LNCaP clone FGC (cell line): ENCODE data around the gene DCN.

Experiments
- DNase-seq: peaks from one replicate; pipeline ENCODE4 v3.0.0-alpha.2; 2011; ENCODE audit warnings: low read depth
- H3K4me3 ChIP-seq: 2 replicates; pipeline ENCODE4 v1.5.1; 2011; ENCODE audit warnings: mild to moderate bottlenecking, low read depth, low read length, control low read depth
- TF ChIP-seq, protein P1 (sequence below): IDR thresholded peaks from 2 replicates; pipeline ENCODE4 v1.5.1; 2012; ENCODE audit warnings: mild to moderate bottlenecking; ENCODE audit not compliant: control insufficient read depth, insufficient read depth; ENCODE audit errors: extremely low read depth

The DCN gene

DNA sequence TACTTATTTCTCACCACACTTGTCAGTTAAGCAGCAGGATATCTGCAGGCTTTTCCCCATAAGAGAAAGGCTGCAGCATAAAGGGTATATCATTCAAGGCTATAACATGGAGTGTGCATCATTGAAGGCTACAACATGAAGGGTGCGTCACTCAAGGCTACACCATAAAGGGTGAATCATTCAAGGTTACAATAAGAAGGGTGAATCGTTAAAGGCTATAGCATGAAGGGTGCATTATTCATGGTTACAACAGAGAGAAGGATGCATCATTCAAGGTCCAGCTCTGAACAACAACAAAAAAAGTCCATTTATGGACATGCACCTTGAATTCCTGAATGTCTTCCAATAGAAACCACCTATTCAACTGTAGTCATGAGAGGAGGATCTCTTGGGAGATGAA lies 38.6 kb downstream of the DCN start:
- no peak overlapping the region for H3K4me3 ChIP-seq
- TF ChIP-seq, protein P1, sequence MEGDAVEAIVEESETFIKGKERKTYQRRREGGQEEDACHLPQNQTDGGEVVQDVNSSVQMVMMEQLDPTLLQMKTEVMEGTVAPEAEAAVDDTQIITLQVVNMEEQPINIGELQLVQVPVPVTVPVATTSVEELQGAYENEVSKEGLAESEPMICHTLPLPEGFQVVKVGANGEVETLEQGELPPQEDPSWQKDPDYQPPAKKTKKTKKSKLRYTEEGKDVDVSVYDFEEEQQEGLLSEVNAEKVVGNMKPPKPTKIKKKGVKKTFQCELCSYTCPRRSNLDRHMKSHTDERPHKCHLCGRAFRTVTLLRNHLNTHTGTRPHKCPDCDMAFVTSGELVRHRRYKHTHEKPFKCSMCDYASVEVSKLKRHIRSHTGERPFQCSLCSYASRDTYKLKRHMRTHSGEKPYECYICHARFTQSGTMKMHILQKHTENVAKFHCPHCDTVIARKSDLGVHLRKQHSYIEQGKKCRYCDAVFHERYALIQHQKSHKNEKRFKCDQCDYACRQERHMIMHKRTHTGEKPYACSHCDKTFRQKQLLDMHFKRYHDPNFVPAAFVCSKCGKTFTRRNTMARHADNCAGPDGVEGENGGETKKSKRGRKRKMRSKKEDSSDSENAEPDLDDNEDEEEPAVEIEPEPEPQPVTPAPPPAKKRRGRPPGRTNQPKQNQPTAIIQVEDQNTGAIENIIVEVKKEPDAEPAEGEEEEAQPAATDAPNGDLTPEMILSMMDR = no peak
- no peak for DNase-seq

DNA sequence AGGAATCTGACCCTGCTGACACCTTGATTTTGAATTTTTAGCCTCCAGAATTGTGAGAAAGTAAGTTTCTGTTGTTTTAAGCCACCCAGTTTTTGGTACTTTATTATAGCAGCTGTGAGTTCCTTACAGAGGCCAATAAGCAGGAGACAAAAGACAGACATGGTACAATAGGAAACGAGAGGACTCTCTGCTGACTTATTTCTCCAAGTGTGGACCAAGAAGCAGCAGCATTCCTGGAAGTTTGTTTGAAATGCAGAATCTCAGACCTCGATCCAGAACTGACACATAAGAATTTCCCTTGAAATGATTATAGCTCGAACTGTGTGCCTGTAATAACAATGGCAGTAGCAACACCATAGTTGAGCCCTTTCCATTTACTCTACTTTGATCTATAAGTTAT lies 39.4 kb downstream of the DCN start:
- no peak for DNase-seq
- no peak overlapping the region for H3K4me3 ChIP-seq
- TF ChIP-seq, protein P1 = no peak

DNA sequence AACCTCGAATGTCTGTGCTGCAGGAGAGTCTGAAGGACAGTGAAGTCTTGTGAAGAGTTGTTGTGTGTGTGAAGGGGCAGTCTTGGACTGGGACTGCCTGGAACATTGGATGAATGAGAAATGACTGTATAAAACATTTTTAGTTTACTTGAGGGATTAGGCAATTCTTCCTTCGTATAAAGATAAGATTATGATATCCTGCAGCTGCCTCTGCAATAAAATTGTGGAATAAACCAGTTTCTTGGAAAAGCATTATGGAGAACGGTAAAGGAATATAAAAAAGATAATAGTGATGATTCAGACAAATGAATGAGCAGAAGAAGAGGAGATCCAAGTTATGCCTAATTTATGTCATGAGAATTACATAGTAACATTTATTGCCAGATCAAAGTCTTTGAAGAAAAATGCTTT lies 40.4 kb downstream of the DCN start:
- TF ChIP-seq, protein P1 = no peak
- H3K4me3 ChIP-seq = no peak overlapping the region
- DNase-seq = no peak

DNA sequence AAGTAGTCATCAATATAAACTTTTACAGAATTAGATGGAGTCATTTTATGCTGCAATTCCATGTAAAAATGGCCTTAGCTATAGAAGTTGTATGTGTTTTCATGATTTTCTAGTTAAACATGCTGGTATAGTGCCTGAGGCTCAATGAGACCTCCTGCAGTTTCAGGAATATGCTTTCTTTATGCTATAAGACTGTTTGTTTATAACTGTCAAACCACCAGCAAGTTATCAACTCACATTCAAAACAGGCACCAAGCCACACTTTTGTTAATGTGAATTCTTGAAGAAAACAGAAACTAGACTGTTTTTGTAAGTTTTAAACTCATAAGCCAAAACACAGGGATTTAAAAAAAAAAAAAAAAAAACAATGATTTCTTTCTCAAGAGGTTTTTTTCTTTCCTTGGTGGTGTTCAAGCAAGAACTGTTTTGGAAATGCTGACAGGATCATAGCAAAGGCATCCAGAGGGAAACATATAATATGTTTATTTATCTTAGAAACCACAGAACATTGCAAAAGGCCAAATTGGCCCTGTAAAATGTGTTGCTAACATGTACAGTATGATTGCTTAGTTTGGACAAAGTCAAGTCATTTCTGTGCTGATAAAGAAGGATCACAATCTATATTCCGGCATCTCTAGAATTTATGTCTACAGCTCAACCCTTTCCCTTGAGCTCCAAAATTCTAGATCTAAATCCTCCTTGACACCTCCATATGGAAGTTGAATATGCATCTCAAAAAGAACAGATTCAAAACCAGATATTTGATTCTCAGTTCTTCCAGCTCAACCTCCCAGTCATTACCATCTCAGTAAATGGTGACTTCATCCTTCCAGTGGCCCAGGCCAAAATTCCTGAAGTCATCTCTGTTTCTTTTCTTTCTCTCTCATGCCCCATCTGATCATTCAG lies 42.3 kb downstream of the DCN start:
- TF ChIP-seq, protein P1 = no peak
- DNase-seq = no peak
- H3K4me3 ChIP-seq = no peak overlapping the region

DNA sequence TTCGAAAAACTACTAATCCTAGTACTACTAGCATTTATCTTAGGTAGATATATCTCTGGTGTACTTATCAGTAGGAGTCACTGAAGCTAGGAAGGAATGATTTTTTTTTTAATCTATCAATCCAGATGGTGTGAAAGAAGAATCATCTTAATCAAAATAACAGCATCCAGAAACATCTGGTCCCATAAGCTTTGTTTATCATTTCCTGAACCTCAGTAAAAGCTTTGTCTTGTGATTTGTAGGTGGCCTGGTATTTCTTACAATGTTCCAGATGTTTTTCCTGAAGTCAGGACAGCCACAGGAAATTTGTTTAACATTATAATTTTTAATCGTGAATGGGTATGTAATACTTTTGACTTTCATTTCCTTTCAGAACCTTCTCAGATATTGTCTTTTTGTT lies 43.3 kb downstream of the DCN start:
- TF ChIP-seq, protein P1 = no peak

DNA sequence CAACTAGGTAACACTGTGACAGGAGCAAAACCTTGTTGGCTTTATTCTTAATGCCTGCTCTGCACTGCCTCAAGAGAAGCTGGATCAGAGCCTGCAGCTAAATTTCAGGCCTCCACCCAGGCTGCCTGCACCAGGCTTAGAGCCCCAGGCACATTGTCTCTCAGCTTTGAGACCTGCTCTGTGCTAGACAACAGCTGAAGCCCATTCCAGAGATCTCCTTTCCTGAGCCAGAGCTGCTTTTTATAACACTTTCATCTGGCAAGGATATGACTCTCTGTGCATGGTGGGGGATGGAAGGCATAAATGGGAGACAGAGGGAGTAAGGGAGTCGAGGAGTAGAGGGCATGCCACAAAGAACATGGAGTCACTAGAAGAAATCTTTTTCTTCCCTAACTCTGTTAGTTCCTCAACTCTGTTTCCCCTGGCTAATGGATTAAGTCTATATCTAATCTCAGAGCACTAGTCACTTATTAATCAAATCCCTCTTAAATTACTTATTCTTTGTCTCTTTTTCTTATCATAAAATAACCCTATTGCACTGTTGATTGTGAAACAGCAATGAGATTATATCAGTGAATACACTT lies 44.2 kb downstream of the DCN start:
- TF ChIP-seq, protein P1 = no peak
- H3K4me3 ChIP-seq = no peak overlapping the region
- DNase-seq = no peak

More for the DNA sequence above, 43.3 kb downstream of the DCN start:
- no peak overlapping the region for H3K4me3 ChIP-seq
- DNase-seq = no peak
